ENCODE data around the gene ZNF324. TPM values are rescaled to one million over a fixed set of nuclear protein-coding genes. Genes with fewer than 3 reads are reported as not detected.
"Not testable (repeated sequence)": the region's sequence is repeated elsewhere in the genome, so short reads cannot be mapped to it uniquely, and the experiment has no call there.

ZNF324 gene
- polyA plus RNA-seq, 1 donor (not counting 4 experiments of a cell fraction or from before 2014, with no cell fraction given): 5.0 TPM

DNA sequence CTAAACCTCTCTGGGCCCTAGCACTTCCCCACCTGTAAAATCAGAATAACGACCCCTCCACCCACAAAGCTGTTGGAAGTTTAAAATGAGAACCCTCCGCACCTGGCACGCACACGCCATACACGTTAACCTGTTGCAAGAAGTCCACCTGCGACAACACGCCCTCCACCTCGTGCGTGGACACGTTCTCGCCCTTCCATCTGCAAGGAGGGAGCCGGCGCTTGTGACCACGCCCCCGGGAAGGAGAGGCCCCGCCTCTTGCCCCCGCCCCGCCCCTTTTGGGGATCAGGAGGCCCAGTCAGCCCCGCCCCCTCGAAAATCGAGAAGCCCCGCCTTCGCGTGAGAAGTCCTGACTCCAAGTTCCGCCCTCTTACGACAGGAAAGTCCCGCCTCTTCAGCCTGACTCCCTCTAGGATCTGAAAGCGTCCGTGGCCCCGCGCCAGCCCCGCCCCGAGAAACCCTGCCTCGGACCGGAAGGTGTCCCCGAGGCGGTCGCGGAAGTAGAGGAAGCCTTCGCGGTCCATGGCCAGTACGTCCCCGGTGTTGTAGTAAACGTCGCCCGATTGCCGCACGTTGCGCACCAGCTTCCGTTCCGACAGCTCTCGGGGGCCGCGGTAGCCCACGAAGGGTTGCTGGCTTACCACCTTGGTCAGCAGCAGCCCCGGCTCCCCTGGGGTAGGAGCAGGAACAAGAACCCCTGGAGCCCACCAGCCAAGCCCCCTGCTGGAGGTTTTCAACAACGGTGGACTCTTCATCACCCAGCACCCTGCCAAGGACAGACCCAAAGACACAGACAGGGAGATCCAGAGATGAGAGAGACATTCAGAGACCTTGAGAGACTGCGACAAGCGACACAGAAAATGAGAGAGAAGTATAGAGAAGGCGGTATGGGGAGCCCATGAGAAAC lies 32.4 kb downstream of the ZNF324 start:
- no peaks in the 10 kb centered on the region for H3K36me3 ChIP-seq (ENCODE audit: control insufficient read depth in 2 of 2, extremely low read depth in 1 of 2, insufficient read depth in 2 of 2, low read length in 2 of 2)
- no peaks in the 10 kb centered on the region for H3K9me3 ChIP-seq (ENCODE audit: control insufficient read depth, low read depth, low read length)
- H3K4me2 ChIP-seq (ENCODE audit: control insufficient read depth, extremely low read depth, insufficient read depth, low read depth, low read length): peak overlapping the region; percentile 84
- peak overlapping the region; percentile 95 for H2AFZ ChIP-seq (ENCODE audit: control insufficient read depth, low read length)
- H3K9ac ChIP-seq (ENCODE audit: control insufficient read depth, extremely low read depth, insufficient read depth, low read length): peak overlapping the region; percentile 79
- H3K4me1 ChIP-seq (ENCODE audit: control insufficient read depth, extremely low read depth, insufficient read depth, low read length): peaks cover 12% of the 10 kb centered on the region
- FAIRE-seq (peak; percentile 67), DNase-seq (ENCODE audit: low read depth, low spot score) (peak; percentile 95)
- TF ChIP-seq EZH2 (IDR thresholded peaks at IDR 0.05; ENCODE audit: low read length): no peak
- TF ChIP-seq, protein P1, sequence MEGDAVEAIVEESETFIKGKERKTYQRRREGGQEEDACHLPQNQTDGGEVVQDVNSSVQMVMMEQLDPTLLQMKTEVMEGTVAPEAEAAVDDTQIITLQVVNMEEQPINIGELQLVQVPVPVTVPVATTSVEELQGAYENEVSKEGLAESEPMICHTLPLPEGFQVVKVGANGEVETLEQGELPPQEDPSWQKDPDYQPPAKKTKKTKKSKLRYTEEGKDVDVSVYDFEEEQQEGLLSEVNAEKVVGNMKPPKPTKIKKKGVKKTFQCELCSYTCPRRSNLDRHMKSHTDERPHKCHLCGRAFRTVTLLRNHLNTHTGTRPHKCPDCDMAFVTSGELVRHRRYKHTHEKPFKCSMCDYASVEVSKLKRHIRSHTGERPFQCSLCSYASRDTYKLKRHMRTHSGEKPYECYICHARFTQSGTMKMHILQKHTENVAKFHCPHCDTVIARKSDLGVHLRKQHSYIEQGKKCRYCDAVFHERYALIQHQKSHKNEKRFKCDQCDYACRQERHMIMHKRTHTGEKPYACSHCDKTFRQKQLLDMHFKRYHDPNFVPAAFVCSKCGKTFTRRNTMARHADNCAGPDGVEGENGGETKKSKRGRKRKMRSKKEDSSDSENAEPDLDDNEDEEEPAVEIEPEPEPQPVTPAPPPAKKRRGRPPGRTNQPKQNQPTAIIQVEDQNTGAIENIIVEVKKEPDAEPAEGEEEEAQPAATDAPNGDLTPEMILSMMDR (optimal IDR thresholded peaks at IDR 0.05 in 1 of 3, IDR thresholded peaks at IDR 0.05 in 1 of 3, conservative IDR thresholded peaks at IDR 0.05 in 1 of 3; ENCODE audit: extremely low read depth in 1 of 3, insufficient read depth in 2 of 3, low read length in 3 of 3): peak in 2 of 3 experiments; percentile 12 to 36
- H3K79me2 ChIP-seq (ENCODE audit: control insufficient read depth, insufficient read depth, low read length): no peaks in the 10 kb centered on the region
- peak overlapping the region; percentile 46 for H3K27ac ChIP-seq (ENCODE audit: control insufficient read depth, insufficient read depth, low read length)
- peak overlapping the region; percentile 56 to 68 (median 62) for H3K4me3 ChIP-seq (ENCODE audit: control insufficient read depth in 2 of 3, extremely low read depth in 1 of 3, insufficient read depth in 2 of 3, low read depth in 1 of 3, low read length in 3 of 3)
- dilution Hi-C loops (cut with MboI; ENCODE audit: extremely low pct_ligation_motif_present, low sequenced_read_pairs): no loop called here
- no peaks in the 10 kb centered on the region for H3K9me1 ChIP-seq (ENCODE audit: control insufficient read depth, extremely low read depth, insufficient read depth, low read length)
- no peaks in the 10 kb centered on the region for H3K27me3 ChIP-seq (ENCODE audit: control insufficient read depth, extremely low read depth, insufficient read depth, low read length)
- no peaks in the 10 kb centered on the region for H4K20me1 ChIP-seq (ENCODE audit: control insufficient read depth, extremely low read depth, insufficient read depth, low read length)

DNA sequence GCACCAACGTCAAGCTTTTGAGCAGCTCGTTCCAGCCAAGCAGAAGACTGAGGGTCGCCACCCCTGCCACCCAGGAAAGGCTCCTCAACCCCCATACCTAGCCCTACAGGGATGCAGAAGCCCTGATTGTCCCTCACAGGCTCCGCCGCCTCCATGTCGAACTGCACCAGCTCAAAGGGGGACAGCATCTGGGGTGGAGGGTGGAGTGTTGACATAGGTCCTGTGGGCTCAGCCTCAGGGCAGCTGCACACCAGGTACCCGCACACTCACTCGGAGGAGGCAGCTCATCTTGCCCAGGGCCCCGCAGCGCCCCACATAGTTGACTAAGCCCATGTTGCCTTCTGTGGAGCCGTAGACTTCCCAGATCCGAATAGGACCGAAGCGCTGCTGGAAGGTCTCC lies 33.4 kb downstream of the ZNF324 start:
- FAIRE-seq: no peak
- no peak overlapping the region for H2AFZ ChIP-seq (ENCODE audit: control insufficient read depth, low read length)

DNA sequence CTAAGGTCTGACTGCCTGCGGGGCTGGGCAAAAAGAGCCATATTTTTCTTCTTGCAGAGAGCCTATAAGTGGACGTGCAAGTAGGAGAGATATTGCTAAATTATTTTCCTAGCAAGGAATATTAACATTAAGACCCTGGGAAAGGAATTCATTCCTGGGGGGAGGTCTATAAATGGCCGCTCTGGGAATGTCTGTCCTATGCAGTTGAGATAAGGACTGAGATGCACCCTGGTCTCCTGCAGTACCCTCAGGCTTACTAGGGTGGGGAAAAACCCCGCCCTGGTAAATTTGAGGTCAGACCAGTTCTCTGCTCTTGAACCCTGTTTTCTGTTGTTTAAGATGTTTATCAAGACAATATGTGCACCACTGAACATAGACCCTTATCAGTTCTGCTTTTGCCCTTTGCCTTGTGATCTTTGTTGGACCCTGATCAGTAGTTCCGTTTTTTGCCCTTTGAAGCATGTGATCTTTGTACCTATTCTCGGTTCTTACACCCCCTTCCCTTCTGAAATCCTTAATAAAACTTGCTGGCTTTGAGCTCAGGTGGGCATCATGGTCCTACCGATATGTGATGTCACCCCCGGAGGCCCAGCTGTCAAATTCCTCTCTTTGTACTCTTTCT lies 40.8 kb downstream of the ZNF324 start:
- dilution Hi-C loops (cut with MboI; ENCODE audit: extremely low pct_ligation_motif_present, low sequenced_read_pairs): not testable (repeated sequence)

More for the DNA sequence above, 33.4 kb downstream of the ZNF324 start:
- H3K9ac ChIP-seq (ENCODE audit: control insufficient read depth, extremely low read depth, insufficient read depth, low read length): no peak overlapping the region
- H3K9me1 ChIP-seq (ENCODE audit: control insufficient read depth, extremely low read depth, insufficient read depth, low read length): no peaks in the 10 kb centered on the region
- peak overlapping the region in 1 of 3 experiments; percentile 56 for H3K4me3 ChIP-seq (ENCODE audit: control insufficient read depth in 2 of 3, extremely low read depth in 1 of 3, insufficient read depth in 2 of 3, low read depth in 1 of 3, low read length in 3 of 3)
- no peaks in the 10 kb centered on the region for H3K9me3 ChIP-seq (ENCODE audit: control insufficient read depth, low read depth, low read length)
- no peaks in the 10 kb centered on the region for H3K79me2 ChIP-seq (ENCODE audit: control insufficient read depth, insufficient read depth, low read length)
- no peaks in the 10 kb centered on the region for H3K27me3 ChIP-seq (ENCODE audit: control insufficient read depth, extremely low read depth, insufficient read depth, low read length)
- H3K4me2 ChIP-seq (ENCODE audit: control insufficient read depth, extremely low read depth, insufficient read depth, low read depth, low read length): peak overlapping the region; percentile 84
- no peak for TF ChIP-seq EZH2 (IDR thresholded peaks at IDR 0.05; ENCODE audit: low read length)
- TF ChIP-seq, protein P1 (optimal IDR thresholded peaks at IDR 0.05 in 1 of 3, IDR thresholded peaks at IDR 0.05 in 1 of 3, conservative IDR thresholded peaks at IDR 0.05 in 1 of 3; ENCODE audit: extremely low read depth in 1 of 3, insufficient read depth in 2 of 3, low read length in 3 of 3): no peak
- peaks cover 12% of the 10 kb centered on the region for H3K4me1 ChIP-seq (ENCODE audit: control insufficient read depth, extremely low read depth, insufficient read depth, low read length)
- no peaks in the 10 kb centered on the region for H4K20me1 ChIP-seq (ENCODE audit: control insufficient read depth, extremely low read depth, insufficient read depth, low read length)
- no peak for DNase-seq (ENCODE audit: low read depth, low spot score)
- H3K27ac ChIP-seq (ENCODE audit: control insufficient read depth, insufficient read depth, low read length): no peak overlapping the region
- dilution Hi-C loops (cut with MboI; ENCODE audit: extremely low pct_ligation_motif_present, low sequenced_read_pairs): no loop called here
- H3K36me3 ChIP-seq (ENCODE audit: control insufficient read depth in 2 of 2, extremely low read depth in 1 of 2, insufficient read depth in 2 of 2, low read length in 2 of 2): no peaks in the 10 kb centered on the region

More for the DNA sequence above, 40.8 kb downstream of the ZNF324 start:
- not testable (repeated sequence) for H3K9ac ChIP-seq (ENCODE audit: control insufficient read depth, extremely low read depth, insufficient read depth, low read length); H3K9me1 ChIP-seq (ENCODE audit: control insufficient read depth, extremely low read depth, insufficient read depth, low read length); H2AFZ ChIP-seq (ENCODE audit: control insufficient read depth, low read length); H3K4me2 ChIP-seq (ENCODE audit: control insufficient read depth, extremely low read depth, insufficient read depth, low read depth, low read length); H3K27ac ChIP-seq (ENCODE audit: control insufficient read depth, insufficient read depth, low read length); H3K27me3 ChIP-seq (ENCODE audit: control insufficient read depth, extremely low read depth, insufficient read depth, low read length); H3K4me1 ChIP-seq (ENCODE audit: control insufficient read depth, extremely low read depth, insufficient read depth, low read length); H3K36me3 ChIP-seq (ENCODE audit: control insufficient read depth in 2 of 2, extremely low read depth in 1 of 2, insufficient read depth in 2 of 2, low read length in 2 of 2); DNase-seq (ENCODE audit: low read depth, low spot score); FAIRE-seq; H4K20me1 ChIP-seq (ENCODE audit: control insufficient read depth, extremely low read depth, insufficient read depth, low read length); H3K79me2 ChIP-seq (ENCODE audit: control insufficient read depth, insufficient read depth, low read length); H3K4me3 ChIP-seq (ENCODE audit: control insufficient read depth in 2 of 3, extremely low read depth in 1 of 3, insufficient read depth in 2 of 3, low read depth in 1 of 3, low read length in 3 of 3); H3K9me3 ChIP-seq (ENCODE audit: control insufficient read depth, low read depth, low read length)
